HG02943 (cell line): ENCODE results near the gene RXYLT1.
A peak's percentile ranks its signal among the peaks of the same experiment; 100 is the strongest.
"Not testable (repeated sequence)": the region's sequence is repeated elsewhere in the genome, so short reads cannot be mapped to it uniquely, and the experiment has no call there.

Experiments
- ATAC-seq: cut with Tn5 transposase; IDR thresholded peaks from one replicate; pipeline ENCODE4 v1.9.1; 2021; ENCODE audit warnings: mild to moderate bottlenecking, low read depth, moderate library complexity; ENCODE audit not compliant: unreplicated experiment

Gene RXYLT1

DNA sequence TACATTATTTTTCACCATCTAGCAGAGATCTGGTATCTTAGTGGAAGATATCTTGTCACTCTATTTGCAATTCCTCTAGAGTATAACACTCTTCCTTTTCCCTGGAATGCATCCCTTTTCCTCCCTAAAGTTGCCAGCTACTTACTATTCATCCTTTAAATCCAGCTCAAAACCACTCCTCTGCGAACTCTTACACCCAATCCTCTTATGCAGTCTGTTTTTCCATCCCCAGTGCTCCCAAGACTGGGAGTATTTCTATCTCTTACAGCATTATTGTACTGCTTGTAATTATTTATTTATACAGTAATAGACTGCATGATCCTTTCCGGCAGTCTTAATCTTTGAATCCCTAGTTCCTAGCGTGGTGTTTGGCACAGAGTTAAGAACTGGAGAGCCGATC is 61.9 kb downstream of the RXYLT1 start:
- no peak for ATAC-seq

- ATAC-seq, result not testable (repeated sequence)
Observed at GRCh38 chr12:63842750-63843149, 63.0 kb downstream of the RXYLT1 start.

DNA sequence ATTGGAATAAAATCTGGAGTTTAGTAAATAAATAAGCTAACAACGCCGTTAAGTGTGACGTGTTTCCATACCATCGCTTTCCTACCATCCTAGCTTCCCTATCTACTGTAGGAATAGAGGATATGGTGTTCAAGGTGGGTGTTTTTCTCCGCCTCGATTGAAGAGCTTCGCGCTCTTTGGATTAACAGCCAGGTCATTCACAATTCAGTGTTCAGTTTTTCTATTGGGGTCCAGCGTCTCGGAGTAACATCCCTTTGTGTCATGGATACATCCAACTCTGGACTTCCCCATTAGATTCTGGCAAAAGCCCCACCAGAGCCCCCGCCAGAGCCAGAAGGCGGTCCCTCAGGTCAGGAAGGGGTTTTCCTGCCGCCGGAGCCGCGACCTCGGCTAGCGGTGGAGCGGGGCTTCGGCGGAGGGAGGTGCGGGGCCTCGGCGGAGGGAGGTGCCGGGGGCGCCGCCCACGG is 63.6 kb downstream of the RXYLT1 start:
- no peak for ATAC-seq

GRCh38 chr12:63843721-63844390 is 64.1 kb downstream of the RXYLT1 start:
- peak; percentile 97 for ATAC-seq

DNA sequence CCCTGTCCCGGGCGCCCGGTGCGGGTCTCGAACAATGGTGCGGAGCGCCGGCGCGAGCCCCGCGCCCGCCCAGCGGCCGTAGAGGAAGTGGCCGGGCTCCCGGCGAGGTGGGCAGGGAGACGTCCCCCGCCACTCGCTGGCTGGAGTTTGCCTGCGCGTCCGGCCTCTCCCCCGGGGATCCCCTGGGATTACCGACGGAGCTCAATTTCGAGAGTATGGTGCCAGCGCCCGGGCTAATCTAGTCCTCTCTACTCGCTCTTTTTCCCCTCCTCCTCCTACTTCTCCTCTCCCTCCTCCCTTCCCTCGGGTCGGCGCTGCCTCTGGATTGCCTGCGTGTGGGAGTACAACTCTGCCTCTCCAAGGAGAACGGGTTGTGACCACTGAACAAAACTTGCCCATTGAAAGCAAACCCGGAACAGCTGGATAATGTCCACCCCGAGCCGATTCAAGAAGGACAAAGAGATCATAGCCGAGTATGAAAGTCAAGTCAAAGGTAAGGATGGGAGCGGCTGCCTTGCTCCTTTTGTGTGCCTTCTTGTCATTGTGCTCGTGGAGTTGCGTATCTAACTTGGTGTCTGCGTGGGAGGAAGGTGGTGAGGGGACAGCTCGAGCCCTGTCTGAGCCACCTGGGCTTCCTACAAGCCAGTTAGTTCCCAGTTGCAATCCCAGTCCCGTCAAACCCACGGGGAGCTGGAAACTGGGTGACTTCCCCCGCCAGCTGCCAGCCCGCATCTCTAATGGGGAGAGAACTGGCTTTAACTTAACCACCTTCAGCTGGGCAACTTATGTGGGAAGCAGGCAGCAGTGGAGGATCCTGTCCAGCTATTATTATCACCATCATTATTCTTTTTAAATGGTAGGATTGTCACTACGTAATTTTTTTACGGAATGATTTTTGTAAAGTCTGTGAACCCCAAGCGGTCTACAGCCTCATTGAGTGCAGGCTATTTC is 65.0 kb downstream of the RXYLT1 start, which contains the start of gene SRGAP1:
SRGAP1 (plus strand) TSS at position 310 of the 951 bp plus-strand sequence; CDS start at position 427, 117 bp downstream.
- ATAC-seq, result peak; percentile 17

DNA sequence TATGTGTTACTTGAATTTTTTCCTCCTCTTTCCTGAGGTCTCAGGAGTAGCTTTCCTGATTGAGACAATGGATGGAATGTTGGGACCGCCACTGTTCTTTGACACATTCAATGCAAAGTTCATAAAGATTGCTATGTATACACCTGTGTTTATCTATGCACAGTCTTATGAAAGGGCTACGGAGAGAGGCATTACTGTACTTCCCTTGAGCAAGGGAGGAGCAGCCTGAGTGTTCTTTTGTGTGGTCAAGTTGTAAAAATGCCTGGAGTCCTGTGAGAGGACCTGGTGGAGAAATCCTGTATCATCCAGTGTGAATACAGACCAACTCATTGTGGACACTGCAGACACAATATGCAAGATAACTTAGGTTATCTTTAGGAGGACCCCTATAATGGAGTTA is 66.0 kb downstream of the RXYLT1 start:
- ATAC-seq, result no peak

DNA sequence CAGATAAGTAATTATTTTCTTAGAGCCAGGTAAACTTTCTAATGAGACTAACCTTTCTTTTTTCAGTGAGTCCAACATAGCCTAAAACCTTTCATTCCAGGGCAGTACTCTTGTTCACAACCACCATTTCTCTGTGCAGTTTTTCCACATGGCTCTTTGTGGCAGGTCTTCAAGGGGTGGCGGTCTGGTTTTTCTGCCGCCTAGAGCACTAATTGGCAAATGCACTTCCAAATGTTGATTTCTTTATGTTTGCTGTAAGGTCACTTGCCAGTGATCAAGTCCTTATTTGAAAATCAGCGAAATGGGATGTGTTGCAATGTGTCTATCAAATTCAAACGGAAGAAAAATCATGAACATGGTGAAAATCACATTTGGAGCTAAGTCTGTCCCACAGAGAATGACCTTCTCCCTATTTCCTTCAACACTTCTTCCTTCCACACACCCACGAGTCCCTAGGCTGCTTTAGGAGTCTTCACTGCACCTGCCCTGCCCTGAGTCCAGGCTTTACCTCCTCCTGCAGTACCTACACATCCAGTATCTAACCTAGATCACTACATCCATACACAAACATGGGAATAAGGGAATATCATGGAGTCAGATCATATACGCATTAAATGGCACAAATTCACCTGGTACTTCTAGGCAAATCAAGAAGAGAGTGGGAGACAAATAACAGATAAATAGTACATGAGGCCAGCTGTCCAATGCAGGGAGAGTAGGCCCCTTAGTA is 66.7 kb downstream of the RXYLT1 start:
- ATAC-seq, result no peak

DNA sequence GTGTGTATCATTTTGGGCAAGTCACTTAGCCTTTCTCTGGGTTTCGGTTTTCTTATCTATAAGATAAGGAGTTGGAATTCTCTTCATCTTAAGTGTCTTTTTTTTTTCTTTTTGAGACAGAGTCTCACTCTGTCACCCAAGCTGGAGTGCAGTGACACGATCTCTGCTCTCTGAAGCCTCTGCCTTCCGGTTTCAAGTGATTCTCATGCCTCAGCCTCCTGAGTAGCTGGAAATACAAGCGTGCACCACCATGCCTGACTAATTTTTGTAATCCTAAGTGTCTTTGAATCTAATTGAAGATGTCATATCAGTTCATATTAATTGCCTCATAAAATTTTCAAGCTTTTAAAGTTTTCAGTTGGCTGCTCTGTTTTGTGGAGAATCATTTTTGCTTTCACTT is 68.7 kb downstream of the RXYLT1 start:
- no peak for ATAC-seq

DNA sequence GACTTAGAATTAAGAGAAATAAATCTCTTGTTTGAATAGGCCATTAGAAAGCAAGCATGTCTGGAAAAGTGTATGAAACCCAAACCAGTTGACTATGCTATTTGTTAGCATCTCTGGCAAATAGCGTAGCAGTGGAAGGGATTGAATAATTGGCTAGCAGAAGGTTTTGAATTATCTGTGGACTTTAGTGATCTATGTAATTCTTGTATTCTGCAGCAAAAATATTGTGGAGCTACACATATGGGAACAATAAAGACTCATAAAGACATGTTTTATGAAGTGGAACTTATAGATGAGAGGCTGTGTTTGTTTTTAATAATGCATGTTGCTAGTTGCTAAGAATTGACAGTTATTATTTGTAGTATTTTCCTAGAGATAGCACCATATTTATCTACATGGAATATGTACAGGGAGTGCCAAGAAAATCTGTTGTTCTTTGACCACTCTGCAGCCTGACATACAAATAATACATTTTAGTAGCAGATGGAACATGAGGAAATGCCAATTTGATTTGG is 69.5 kb downstream of the RXYLT1 start:
- no peak for ATAC-seq

DNA sequence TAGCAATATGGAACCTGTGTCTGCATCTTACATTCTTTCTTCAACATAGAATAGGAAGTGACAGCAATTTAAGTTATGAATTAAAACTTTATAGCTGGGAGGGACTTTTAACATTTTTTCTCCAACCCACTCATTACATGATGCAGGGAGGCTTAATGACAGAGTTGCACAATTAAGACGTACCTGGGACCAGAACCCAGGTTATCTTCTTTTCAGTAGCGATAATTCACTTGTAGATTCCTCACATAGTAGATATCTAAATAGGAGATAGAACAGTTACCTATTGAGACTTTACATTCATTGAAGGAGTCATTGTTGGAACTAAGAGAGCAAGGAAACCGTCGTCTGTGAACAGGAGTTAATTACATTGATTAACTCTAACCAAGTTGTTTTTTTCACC is 69.9 kb downstream of the RXYLT1 start:
- no peak for ATAC-seq

- ATAC-seq, result no peak
Observed at GRCh38 chr12:63853978-63854377, 74.3 kb downstream of the RXYLT1 start.

GRCh38 chr12:63855299-63855698 is 75.6 kb downstream of the RXYLT1 start:
- ATAC-seq, result no peak

GRCh38 chr12:63857771-63858670 is 78.3 kb downstream of the RXYLT1 start:
- ATAC-seq, result no peak
